Heart right ventricle (tissue), 16 donors: Measurements from ENCODE around the gene ZNF490. TPM values are rescaled to one million over a fixed set of nuclear protein-coding genes. Genes with fewer than 3 reads are reported as not detected.
"Not testable (repeated sequence)": the region's sequence is repeated elsewhere in the genome, so short reads cannot be mapped to it uniquely, and the experiment has no call there.

ENCODE experiments used
- ATAC-seq, 8 donors: fragments of 200-7000 bp; cut with Tn5 transposase; one replicate each; pipeline ENCODE4 v1.9.1; 2020; ENCODE audit warnings: mild to moderate bottlenecking in 8 of 8, moderate library complexity in 8 of 8, moderate number of reproducible peaks in 1 of 8
- DNase-seq, 2 donors: peaks; one replicate each; pipeline ENCODE4 v3.0.0-alpha.2; 2020
- H3K27ac ChIP-seq, 10 donors: fragments of 200-600 bp; sonication (generic) in 2 of 10; one replicate each; pipeline versions ENCODE4 v1.5.0 to v1.8.0; 2020 to 2022; ENCODE audit warnings: mild to moderate bottlenecking in 3 of 10
- H3K27me3 ChIP-seq, 7 donors: fragments of 200-600 bp; one replicate each; pipeline ENCODE4 v1.8.0; 2021 to 2022; ENCODE audit warnings: mild to moderate bottlenecking in 2 of 7
- H3K36me3 ChIP-seq, 9 donors: fragments of 200-600 bp; sonication (generic) in 1 of 9; one replicate each; pipeline versions ENCODE4 v1.5.0 to v1.8.0; 2020 to 2022; ENCODE audit warnings: mild to moderate bottlenecking in 2 of 9
- H3K4me1 ChIP-seq, 9 donors: fragments of 200-600 bp; sonication (generic) in 1 of 9; one replicate each; pipeline versions ENCODE4 v1.5.0 to v1.8.0; 2020 to 2022; ENCODE audit warnings: mild to moderate bottlenecking in 4 of 9
- H3K4me3 ChIP-seq, 10 donors: fragments of 200-600 bp; sonication (generic) in 2 of 10; one replicate each; pipeline versions ENCODE4 v1.5.0 to v1.8.0; 2020 to 2022; ENCODE audit warnings: mild to moderate bottlenecking in 7 of 10, moderate library complexity in 2 of 10
- H3K9me3 ChIP-seq, 11 donors: fragments of 200-600 bp in 10 of 11; sonication (generic) in 2 of 11; one replicate each; pipeline versions ENCODE4 v1.5.0 to v1.8.0; 2013 to 2022; ENCODE audit warnings: mild to moderate bottlenecking in 2 of 11, control low read depth in 1 of 11, moderate library complexity in 1 of 11
- WGBS, 2 donors: extraction: QIAGEN DNeasy Blood & Tissue Kit; methylation state at CpG; one replicate each; pipeline ENCODE4 v1.1.7; 2013; ENCODE audit warnings: inconsistent platforms in 1 of 2; 5-methylcytosine and 5-hydroxymethylcytosine counted together
- intact Hi-C, 10 donors: fragments of 100-400 bp; cut with DNase I; formaldehyde crosslinking; loops; one replicate each; pipeline versions ENCODE4 v1.11.1 to v1.14.2; 2022
- polyA plus RNA-seq, 2 donors: library from polyadenylated mRNA; stranded (reverse); fragments of 200-250 nt; gene quantifications; one replicate each; pipeline ENCODE4 v1.2.3, GENCODE V29; 2013
- total RNA-seq, 10 donors: library from RNA; stranded (reverse); fragmentation: NEBNext Ultra II Directional in 3 of 10; extraction: Animal tissue kit (Norgen Biotek cat#: 25700) in 3 of 10; gene quantifications; one replicate each; pipeline versions ENCODE4 v1.2.1 to v1.2.4, GENCODE V29; 2021 to 2023
- TF ChIP-seq, protein P1 (sequence below), 9 donors: fragments of 200-600 bp; sonication (generic) in 2 of 9; IDR thresholded peaks; one replicate each; pipeline versions ENCODE4 v1.5.0 to v1.8.0; 2021 to 2022; ENCODE audit warnings: antibody characterized with exemption in 9 of 9, mild to moderate bottlenecking in 5 of 9, moderate library complexity in 1 of 9
- donor health status: Arrhythmogenic right ventricular cardiomyopathy.
- donor health status: ischemic (EF 13 %, LVEDD 7.1; RV severe dilation, severe dysfunction).
- donor health status: healthy with polysubstance abuse.
- donor health status: DM: no; HTN: yes; CAD: no.
- donor health status: DM: no; HTN: no; CAD: no.
- donor health status: ischemic (EF 25% LVEDD 6.9; RV normal size, moderate dysfunction).
- donor health status: ischemic (EF 25% LVEDD 5.7; RV mildly dilated, moderate dysfunction).
- donor health status: healthy.
- donor health status: DM: yes; HTN: yes; CAD: no.
- donor health status: Ischemic cardiomyopathy.
- donor health status: ischemic (EF 35%, LVEDD 5.7; RV mildly dilated, moderate dysfunction).
- donor health status: nonischemic (EF 11% LVEDD 7.7; RV severe dilation, severe dysfunction).
- donor health status: DM: yes; HTN: yes; CAD: no.
- donor health status: PGD.
- donor health status: ischemic (EF 29% LVEDD 5.4; RV normal size, mild dysfunction).
- donor health status: nonischemic (EF 23%, LVEDD 6.1; RV moderate dilation, normal function).

The ZNF490 gene
- total and polyA plus RNA-seq, 12 donors, result 0.22 to 7.2 (median 5.2) TPM

DNA sequence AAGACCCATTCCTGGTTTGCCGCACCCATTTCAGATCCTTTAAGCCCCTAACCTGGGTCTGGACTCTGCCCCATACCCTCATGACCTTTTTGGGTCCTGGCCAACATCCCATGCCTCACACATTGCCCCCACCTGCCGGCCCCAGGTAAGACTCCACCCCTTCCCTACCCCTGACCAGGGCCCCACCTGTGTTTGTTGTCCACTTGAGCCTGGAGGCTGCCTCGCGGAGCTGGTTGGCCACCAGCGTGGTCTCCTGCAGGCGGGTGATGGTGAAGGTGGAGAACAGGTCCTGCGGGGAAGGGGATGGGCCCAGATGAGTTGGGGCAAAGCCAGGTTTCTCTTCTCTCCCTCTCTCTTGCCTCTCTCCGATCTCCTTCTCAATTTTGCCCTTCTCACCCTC, 36.4 kb upstream of the ZNF490 start:
- TF ChIP-seq, protein P1, sequence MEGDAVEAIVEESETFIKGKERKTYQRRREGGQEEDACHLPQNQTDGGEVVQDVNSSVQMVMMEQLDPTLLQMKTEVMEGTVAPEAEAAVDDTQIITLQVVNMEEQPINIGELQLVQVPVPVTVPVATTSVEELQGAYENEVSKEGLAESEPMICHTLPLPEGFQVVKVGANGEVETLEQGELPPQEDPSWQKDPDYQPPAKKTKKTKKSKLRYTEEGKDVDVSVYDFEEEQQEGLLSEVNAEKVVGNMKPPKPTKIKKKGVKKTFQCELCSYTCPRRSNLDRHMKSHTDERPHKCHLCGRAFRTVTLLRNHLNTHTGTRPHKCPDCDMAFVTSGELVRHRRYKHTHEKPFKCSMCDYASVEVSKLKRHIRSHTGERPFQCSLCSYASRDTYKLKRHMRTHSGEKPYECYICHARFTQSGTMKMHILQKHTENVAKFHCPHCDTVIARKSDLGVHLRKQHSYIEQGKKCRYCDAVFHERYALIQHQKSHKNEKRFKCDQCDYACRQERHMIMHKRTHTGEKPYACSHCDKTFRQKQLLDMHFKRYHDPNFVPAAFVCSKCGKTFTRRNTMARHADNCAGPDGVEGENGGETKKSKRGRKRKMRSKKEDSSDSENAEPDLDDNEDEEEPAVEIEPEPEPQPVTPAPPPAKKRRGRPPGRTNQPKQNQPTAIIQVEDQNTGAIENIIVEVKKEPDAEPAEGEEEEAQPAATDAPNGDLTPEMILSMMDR (IDR thresholded peaks at IDR 0.05), result no peak
- no peak for DNase-seq
- no peaks in the 10 kb centered on the region for H3K27me3 ChIP-seq
- WGBS, 2 donors, result 78 to 79% methylated on average over 8 of the region's 8 CpGs
- H3K4me3 ChIP-seq, result no peak overlapping the region
- peaks cover 7 to 15% (median 11%) of the 10 kb centered on the region in 9 donors for H3K4me1 ChIP-seq
- no peaks in the 10 kb centered on the region for H3K9me3 ChIP-seq
- intact Hi-C loops, result no loop called here
- peaks cover 0 to 26% (median 0%) of the 10 kb centered on the region in 9 donors for H3K36me3 ChIP-seq
- no peak overlapping the region for H3K27ac ChIP-seq
- no peak for ATAC-seq

DNA sequence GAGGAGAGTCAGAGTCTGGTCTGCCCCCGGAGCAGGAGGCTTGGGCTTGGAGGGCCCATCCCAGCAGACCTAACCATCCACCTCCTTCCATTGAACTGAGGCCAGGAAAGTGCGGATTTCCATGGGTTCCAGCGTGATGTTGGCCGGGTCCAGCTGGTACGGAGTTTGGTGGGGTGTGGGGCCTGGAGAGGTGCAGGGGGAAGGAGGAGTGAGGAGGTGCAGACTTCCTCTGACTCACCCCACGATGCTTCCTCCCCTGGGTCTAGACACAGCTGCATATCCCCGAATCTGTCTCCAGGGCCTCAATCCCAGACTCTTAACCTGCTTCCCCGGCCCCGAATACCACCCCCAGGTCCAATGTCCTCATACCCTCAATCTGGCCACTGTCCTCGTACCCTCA, 35.9 kb upstream of the ZNF490 start:
- DNase-seq, result no peak
- peaks cover 0 to 21% (median 0%) of the 10 kb centered on the region in 9 donors for H3K36me3 ChIP-seq
- no peak overlapping the region for H3K27ac ChIP-seq
- peaks cover 7 to 15% (median 11%) of the 10 kb centered on the region in 9 donors for H3K4me1 ChIP-seq
- TF ChIP-seq, protein P1 (IDR thresholded peaks at IDR 0.05), result no peak
- intact Hi-C loops, result no loop called here
- H3K27me3 ChIP-seq, result no peaks in the 10 kb centered on the region
- H3K9me3 ChIP-seq, result no peaks in the 10 kb centered on the region
- ATAC-seq, result no peak
- WGBS, 2 donors, result 85 to 91% methylated on average over 10 of the region's 10 CpGs
- no peak overlapping the region for H3K4me3 ChIP-seq

DNA sequence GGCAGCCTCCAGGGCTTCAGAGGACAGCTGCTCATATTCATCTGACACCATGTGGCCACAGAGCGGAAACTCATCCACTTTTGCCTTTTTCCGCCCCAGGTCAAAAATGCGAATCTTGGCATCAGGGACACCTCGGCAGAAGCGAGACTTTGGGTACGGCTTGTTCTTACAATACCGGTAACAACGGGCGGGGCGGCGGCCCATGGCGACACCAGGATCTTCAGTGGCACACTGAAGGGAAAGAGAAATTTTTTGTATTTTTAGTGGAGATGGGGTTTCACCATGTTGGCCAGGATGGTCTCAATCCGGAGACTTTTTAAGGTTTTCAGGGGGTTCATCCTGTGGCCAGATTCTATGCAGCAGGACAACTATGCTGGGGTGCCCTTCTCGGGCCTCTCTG, 33.1 kb upstream of the ZNF490 start:
- H3K4me3 ChIP-seq, H3K27ac ChIP-seq, ATAC-seq, DNase-seq, H3K27me3 ChIP-seq, intact Hi-C loops, H3K9me3 ChIP-seq: not testable (repeated sequence)
- WGBS, 2 donors, result 95 to 96% methylated on average over 14 of the region's 14 CpGs
- peaks cover 0 to 13% (median 0%) of the 10 kb centered on the region in 9 donors for H3K36me3 ChIP-seq
- peaks cover 7 to 26% (median 20%) of the 10 kb centered on the region in 9 donors for H3K4me1 ChIP-seq

DNA sequence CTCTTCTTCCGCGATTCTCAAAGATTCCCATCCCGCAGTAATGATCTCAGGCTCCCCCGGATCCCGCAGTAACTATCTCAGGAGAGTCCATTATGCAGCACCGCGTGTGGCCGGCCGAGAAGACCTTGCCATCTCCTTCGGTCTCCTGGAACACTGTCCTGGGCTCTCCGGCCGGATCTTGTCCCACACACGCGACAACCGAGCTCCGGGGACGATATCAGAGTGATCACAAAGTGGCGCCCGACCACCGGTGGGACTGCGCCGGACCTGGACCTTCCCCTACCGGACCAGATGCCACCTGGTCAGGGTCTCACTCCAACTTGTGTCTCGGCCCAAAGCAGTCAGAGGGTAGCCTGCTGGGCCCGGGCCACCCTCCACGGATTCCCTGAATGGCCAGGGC, 31.9 kb upstream of the ZNF490 start:
- Histone ChIP-seq H3K27me3 (no peaks in the 10 kb centered on the region), H3K36me3 (peaks cover 0 to 13% (median 0%) of the 10 kb centered on the region in 9 donors), H3K4me3 (no peak overlapping the region), H3K9me3 (no peaks in the 10 kb centered on the region), H3K27ac (no peak overlapping the region), H3K4me1 (peaks cover 0 to 14% (median 9%) of the 10 kb centered on the region in 9 donors)
- intact Hi-C loops, result no loop called here
- DNase-seq (no peak), ATAC-seq (no peak)
- TF ChIP-seq, protein P1 (IDR thresholded peaks at IDR 0.05), result no peak
- 91% methylated on average over 26 of the region's 26 CpGs for WGBS, 2 donors

DNA sequence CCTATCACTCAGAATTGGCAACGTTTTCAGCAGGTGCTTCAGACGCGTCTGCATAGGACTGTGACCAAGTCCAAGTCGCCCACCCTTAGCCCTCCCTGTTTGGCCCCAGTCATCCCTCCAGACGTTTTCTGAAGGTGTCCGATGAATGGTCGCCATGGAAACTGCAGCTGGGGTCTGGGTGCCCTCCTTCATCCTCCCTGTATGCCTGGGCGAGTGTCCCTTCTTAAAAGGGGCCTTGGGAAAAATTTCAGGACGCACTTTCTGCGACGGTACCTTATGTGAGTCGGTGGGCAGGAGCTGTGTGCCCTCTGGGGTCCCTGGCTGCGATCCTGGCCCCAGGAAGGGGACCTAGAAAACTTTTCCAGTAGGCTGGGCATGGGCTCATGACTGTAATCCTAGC, 30.8 kb upstream of the ZNF490 start:
- no peak overlapping the region for H3K4me3 ChIP-seq
- WGBS, 2 donors, result 68 to 71% methylated on average over 13 of the region's 13 CpGs
- TF ChIP-seq, protein P1 (IDR thresholded peaks at IDR 0.05), result no peak
- intact Hi-C loops, result loop anchor here in 1 of 10 donors (2.0 kb wide), 1 partner anchor 31 kb away; no protein-coding TSS in a partner anchor
- no peaks in the 10 kb centered on the region for H3K9me3 ChIP-seq
- no peak overlapping the region for H3K27ac ChIP-seq
- no peak for DNase-seq
- H3K27me3 ChIP-seq, result no peaks in the 10 kb centered on the region
- peaks cover 0 to 7% (median 0%) of the 10 kb centered on the region in 9 donors for H3K36me3 ChIP-seq
- H3K4me1 ChIP-seq, result peaks cover 0 to 13% (median 9%) of the 10 kb centered on the region in 9 donors
- ATAC-seq, result no peak
